Endothelial cell (in vitro differentiated cells): ENCODE measurements around the gene KCNJ6. TPM values are rescaled to one million over a fixed set of nuclear protein-coding genes. Genes with fewer than 3 reads are reported as not detected.

Source experiments
- DNase-seq: peaks from one replicate; pipeline ENCODE4 v3.0.0; 2021; ENCODE audit warnings: low spot score
- H3K27ac Mint-ChIP-seq: one replicate; pipeline ENCODE4 v1.8.0; 2021; ENCODE audit warnings: mixed read lengths, inconsistent platforms; ENCODE audit not compliant: unreplicated experiment
- H3K27me3 Mint-ChIP-seq: one replicate; pipeline ENCODE4 v1.8.0; 2021; ENCODE audit warnings: mild to moderate bottlenecking, moderate library complexity, mixed read lengths, inconsistent platforms; ENCODE audit not compliant: unreplicated experiment
- H3K36me3 Mint-ChIP-seq: one replicate; pipeline ENCODE4 v1.8.0; 2021; ENCODE audit warnings: mild to moderate bottlenecking, low read depth, mixed read lengths, inconsistent platforms; ENCODE audit not compliant: unreplicated experiment
- H3K4me1 Mint-ChIP-seq: one replicate; pipeline ENCODE4 v1.8.0; 2021; ENCODE audit warnings: mild to moderate bottlenecking, mixed read lengths, inconsistent platforms; ENCODE audit not compliant: unreplicated experiment
- H3K4me3 Mint-ChIP-seq: one replicate; pipeline ENCODE4 v1.8.0; 2021; ENCODE audit warnings: mild to moderate bottlenecking, mixed read lengths, inconsistent platforms; ENCODE audit not compliant: unreplicated experiment
- H3K9me3 Mint-ChIP-seq: one replicate; pipeline ENCODE4 v1.8.0; 2021; ENCODE audit warnings: mixed read lengths, inconsistent platforms; ENCODE audit not compliant: unreplicated experiment
- total RNA-seq: library from RNA; stranded (reverse); fragmentation: NEBNext Ultra II Directional; extraction: Animal tissue kit (Norgen Biotek cat#: 25700); gene quantifications from one replicate; pipeline ENCODE4 v1.2.1, GENCODE V29; 2021; ENCODE audit not compliant: unreplicated experiment
- TF ChIP-seq, protein P1 (sequence below): fragments of 200-600 bp; sonication (generic); IDR thresholded peaks from one replicate; pipeline ENCODE4 v1.5.0; 2021; ENCODE audit warnings: antibody characterized with exemption; ENCODE audit not compliant: unreplicated experiment

KCNJ6 gene
- total RNA-seq, 1 donor from 2014 or later: 0.41 TPM

DNA sequence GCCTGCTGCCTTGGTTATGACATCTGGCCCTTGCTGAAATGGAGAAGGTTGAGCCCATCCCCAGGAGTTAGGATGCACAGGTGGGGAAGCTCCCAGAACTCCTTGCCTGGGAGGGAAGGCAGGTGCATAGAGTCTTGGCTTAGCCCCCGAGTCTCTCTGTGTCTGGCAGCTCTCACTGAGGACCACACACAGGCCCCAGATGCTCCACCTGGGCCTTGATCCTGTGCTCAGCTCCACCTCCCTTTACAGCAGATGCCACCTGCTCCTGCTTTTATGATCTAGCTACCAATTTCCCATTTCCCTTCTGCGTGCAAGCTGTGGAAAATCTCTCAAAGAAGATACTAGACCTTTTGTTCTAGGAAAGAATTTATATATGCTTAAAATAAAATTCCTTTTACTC is 28.8 kb upstream of the KCNJ6 start:
- H3K4me3 Mint-ChIP-seq: no peak overlapping the region
- no peaks in the 10 kb centered on the region for H3K27me3 Mint-ChIP-seq
- DNase-seq: no peak
- H3K4me1 Mint-ChIP-seq: no peaks in the 10 kb centered on the region
- TF ChIP-seq, protein P1, sequence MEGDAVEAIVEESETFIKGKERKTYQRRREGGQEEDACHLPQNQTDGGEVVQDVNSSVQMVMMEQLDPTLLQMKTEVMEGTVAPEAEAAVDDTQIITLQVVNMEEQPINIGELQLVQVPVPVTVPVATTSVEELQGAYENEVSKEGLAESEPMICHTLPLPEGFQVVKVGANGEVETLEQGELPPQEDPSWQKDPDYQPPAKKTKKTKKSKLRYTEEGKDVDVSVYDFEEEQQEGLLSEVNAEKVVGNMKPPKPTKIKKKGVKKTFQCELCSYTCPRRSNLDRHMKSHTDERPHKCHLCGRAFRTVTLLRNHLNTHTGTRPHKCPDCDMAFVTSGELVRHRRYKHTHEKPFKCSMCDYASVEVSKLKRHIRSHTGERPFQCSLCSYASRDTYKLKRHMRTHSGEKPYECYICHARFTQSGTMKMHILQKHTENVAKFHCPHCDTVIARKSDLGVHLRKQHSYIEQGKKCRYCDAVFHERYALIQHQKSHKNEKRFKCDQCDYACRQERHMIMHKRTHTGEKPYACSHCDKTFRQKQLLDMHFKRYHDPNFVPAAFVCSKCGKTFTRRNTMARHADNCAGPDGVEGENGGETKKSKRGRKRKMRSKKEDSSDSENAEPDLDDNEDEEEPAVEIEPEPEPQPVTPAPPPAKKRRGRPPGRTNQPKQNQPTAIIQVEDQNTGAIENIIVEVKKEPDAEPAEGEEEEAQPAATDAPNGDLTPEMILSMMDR: no peak
- no peak overlapping the region for H3K27ac Mint-ChIP-seq
- no peaks in the 10 kb centered on the region for H3K9me3 Mint-ChIP-seq
- no peaks in the 10 kb centered on the region for H3K36me3 Mint-ChIP-seq

DNA sequence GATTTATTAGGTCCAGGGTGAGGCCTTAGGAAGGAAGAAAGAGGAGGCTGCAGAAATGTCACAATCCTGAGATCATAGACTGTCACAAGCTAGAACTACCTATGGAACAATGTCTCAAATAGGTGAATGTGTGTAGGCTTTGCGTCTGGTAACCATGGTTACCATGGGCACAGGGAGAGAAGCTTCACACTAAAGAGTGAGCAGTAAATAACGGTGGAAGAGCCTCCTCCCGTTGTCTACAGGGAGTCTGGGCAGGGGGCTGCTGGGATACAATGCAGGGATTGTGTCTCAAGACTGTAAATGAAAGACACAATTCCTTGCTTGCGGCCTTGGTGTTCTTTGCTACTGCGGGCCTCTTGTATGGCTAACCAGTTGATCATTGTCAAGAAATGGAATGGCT is 28.2 kb upstream of the KCNJ6 start:
- no peaks in the 10 kb centered on the region for H3K36me3 Mint-ChIP-seq
- H3K27ac Mint-ChIP-seq: no peak overlapping the region
- no peaks in the 10 kb centered on the region for H3K9me3 Mint-ChIP-seq
- TF ChIP-seq, protein P1: no peak
- DNase-seq: no peak
- no peaks in the 10 kb centered on the region for H3K27me3 Mint-ChIP-seq
- H3K4me1 Mint-ChIP-seq: no peaks in the 10 kb centered on the region
- H3K4me3 Mint-ChIP-seq: no peak overlapping the region

DNA sequence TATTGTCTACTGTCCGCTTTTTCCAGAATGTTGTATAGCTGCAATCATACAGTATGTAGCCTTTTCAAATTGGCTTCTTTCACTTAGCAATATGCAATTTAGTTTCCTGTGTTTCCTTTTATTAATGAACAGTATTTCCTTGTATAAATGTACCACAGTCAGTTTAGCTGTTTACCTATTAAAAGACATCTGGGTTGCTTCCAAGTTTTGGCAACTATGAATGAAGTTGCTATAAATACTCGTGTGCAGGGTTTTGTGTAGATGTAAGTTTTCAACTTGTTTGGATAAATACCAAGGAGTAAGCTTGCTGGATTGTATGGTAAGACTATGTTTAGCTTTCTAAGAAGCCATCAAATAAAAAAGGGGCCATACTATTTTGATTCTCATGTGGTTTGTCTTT is 24.4 kb upstream of the KCNJ6 start:
- TF ChIP-seq, protein P1: no peak
- H3K9me3 Mint-ChIP-seq: no peaks in the 10 kb centered on the region
- no peaks in the 10 kb centered on the region for H3K27me3 Mint-ChIP-seq
- no peak for DNase-seq
- no peaks in the 10 kb centered on the region for H3K36me3 Mint-ChIP-seq
- no peak overlapping the region for H3K27ac Mint-ChIP-seq
- H3K4me3 Mint-ChIP-seq: no peak overlapping the region
- H3K4me1 Mint-ChIP-seq: no peaks in the 10 kb centered on the region

DNA sequence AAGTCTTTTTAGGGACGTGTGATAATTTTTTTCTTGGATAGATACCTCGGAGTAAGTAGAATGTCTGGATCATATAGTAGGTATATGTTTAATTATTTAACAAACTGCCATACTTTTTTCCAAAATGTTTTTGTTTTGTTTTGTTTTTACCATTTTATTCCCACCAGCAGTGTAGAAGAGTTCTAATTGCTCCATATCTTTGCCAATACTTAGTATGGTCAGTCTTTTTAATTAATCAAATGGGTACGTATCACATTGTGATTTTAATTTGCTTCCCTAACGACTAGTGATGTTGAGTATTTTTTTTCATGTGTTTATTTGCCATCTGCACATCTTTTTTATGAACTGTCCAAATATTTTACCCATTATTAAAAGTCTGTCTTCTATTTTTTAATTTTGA is 23.6 kb upstream of the KCNJ6 start:
- H3K9me3 Mint-ChIP-seq: no peaks in the 10 kb centered on the region
- no peaks in the 10 kb centered on the region for H3K27me3 Mint-ChIP-seq
- TF ChIP-seq, protein P1: no peak
- no peak overlapping the region for H3K4me3 Mint-ChIP-seq
- DNase-seq: no peak
- H3K4me1 Mint-ChIP-seq: no peaks in the 10 kb centered on the region
- H3K27ac Mint-ChIP-seq: no peak overlapping the region
- no peaks in the 10 kb centered on the region for H3K36me3 Mint-ChIP-seq

DNA sequence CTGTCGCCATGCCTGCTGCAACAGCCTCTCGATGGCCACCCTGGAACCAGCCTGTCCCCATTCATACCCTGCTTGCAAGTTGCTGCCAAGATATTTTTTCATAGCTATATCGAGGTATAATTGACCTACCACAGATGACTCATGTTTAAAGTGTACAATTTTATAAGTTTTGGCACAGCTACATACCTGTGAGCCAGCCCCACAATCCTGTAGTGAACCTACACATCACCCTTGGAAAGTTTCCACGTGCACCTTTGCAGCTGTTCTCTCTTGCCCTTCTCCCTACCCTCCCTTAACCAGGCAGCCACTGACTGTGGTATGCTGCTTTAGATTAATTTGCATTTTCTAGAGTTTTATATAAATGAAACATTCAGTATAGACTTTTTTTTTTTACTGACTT is 23.0 kb upstream of the KCNJ6 start:
- H3K4me1 Mint-ChIP-seq: no peaks in the 10 kb centered on the region
- no peaks in the 10 kb centered on the region for H3K27me3 Mint-ChIP-seq
- no peaks in the 10 kb centered on the region for H3K9me3 Mint-ChIP-seq
- no peaks in the 10 kb centered on the region for H3K36me3 Mint-ChIP-seq
- TF ChIP-seq, protein P1: no peak
- H3K27ac Mint-ChIP-seq: no peak overlapping the region
- no peak for DNase-seq
- H3K4me3 Mint-ChIP-seq: no peak overlapping the region
